Parathyroid adenoma (tissue), 2 donors: Measurements from ENCODE around the gene MRGPRD.

Experiments used
- H2AFZ ChIP-seq: fragments of 300-600 bp; sonication (generic); one replicate; pipeline ENCODE4 v1.7.0; 2017; ENCODE audit warnings: antibody characterized with exemption, mild to moderate bottlenecking
- H3K27ac ChIP-seq: fragments of 300-600 bp; sonication (generic); one replicate; pipeline ENCODE4 v1.7.0; 2017
- H3K27me3 ChIP-seq: fragments of 300-600 bp; sonication (generic); one replicate; pipeline ENCODE4 v1.7.0; 2017; ENCODE audit warnings: low read length; ENCODE audit not compliant: control insufficient read depth, insufficient read depth
- H3K36me3 ChIP-seq: fragments of 300-600 bp; sonication (generic); one replicate; pipeline ENCODE4 v1.7.0; 2017; ENCODE audit warnings: low read length; ENCODE audit not compliant: control insufficient read depth, insufficient read depth
- H3K4me1 ChIP-seq: fragments of 300-600 bp; sonication (generic); one replicate; pipeline ENCODE4 v1.7.0; 2017; ENCODE audit warnings: control low read depth
- H3K4me2 ChIP-seq: fragments of 300-600 bp; sonication (generic); one replicate; pipeline ENCODE4 v1.7.0; 2017; ENCODE audit warnings: low read length
- H3K4me3 ChIP-seq: fragments of 300-600 bp; sonication (generic); one replicate; pipeline ENCODE4 v1.7.0; 2017; ENCODE audit warnings: low read depth, low read length
- H3K79me2 ChIP-seq: fragments of 300-600 bp; sonication (generic); one replicate; pipeline ENCODE4 v1.7.0; 2017; ENCODE audit warnings: control low read depth
- H3K9ac ChIP-seq: fragments of 300-600 bp; sonication (generic); one replicate; pipeline ENCODE4 v1.7.0; 2017; ENCODE audit warnings: mild to moderate bottlenecking
- H3K9me3 ChIP-seq: fragments of 300-600 bp; sonication (generic); one replicate; pipeline ENCODE4 v1.7.0; 2017; ENCODE audit warnings: low read length; ENCODE audit not compliant: control insufficient read depth
- TF ChIP-seq, protein P1 (sequence below): fragments of 300-600 bp; sonication (generic); IDR thresholded peaks from one replicate; pipeline ENCODE4 v1.7.0; 2017; ENCODE audit warnings: antibody characterized with exemption, mild to moderate bottlenecking
- donor health status: primary hyperparathyroidism.

The MRGPRD gene

DNA sequence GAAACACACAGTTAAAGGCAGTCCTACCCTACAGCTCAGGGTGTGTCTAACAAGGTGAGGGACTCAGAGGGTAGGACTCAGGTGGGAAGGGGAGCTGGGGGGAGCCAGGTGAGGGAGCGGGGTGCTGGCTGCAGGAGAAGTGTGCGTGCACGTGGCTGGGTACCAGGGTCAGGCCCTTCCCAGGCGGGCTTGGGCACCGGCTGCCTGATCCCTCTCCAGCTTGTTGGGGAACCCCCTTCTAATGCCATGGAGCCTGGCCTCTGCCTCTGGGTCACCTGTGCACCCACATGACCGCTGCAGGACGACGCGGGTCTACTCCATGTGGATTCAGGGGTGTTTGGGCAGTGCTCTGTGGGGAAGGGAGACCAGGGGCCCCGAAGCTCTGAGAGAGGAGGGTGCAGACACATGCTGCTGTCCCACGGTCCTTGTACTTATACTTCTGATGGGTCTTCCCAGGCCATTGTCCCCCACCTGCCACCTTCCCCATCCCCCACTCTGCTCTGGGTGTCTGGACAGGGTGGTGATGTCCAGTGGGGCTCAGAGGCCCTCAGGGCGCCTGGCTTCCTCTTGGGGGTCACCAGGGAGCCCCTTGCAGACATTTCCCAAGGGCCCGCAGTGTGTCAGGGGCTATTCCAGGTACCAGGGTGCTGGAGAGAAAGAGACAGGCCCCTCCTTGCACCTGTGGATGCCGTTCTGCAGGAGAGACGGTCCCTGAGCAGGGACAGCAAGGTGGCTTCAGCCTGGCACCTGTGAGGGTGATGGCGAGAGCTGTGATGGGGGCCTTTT lies 10.4 kb upstream of the MRGPRD start:
- Histone ChIP-seq H3K9me3 (no peaks in the 10 kb centered on the region), H3K27me3 (no peaks in the 10 kb centered on the region)

DNA sequence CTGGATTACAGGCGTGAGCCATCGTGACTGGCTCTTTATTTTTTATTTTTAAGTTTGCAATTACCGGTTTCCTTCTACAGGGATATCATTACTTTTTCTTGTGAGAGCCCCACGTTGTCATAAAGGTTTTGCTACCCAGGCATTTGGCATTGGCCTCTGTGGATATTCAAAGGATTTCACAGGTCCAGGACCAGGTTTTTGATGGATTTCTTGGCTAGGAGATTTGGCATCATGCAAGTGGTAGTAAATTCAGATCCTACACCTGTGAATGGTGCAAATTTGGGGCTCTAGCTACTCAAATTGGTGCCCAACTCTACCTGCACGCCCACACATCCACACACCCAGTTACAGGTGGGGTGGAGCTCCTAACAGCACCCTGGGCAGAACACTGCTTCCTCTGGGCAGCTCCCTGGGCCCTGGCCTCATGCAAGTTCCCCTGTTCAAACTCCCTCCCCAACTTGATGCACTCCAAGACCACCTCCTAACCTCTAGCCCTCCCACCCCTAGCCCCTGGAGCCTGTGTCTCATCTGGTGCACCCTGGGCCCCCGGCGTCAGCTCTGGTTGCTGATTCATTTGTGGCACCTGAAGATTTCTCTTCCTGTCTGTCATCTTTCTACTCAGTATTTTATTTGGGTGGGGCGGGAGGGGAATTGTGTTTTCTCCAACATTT lies 9.3 kb upstream of the MRGPRD start:
- Histone ChIP-seq H3K36me3 (no peaks in the 10 kb centered on the region), H3K4me3 (no peak overlapping the region), H2AFZ (no peak overlapping the region), H3K9me3 (no peaks in the 10 kb centered on the region), H3K79me2 (no peaks in the 10 kb centered on the region), H3K4me2 (no peak overlapping the region), H3K27ac (no peak overlapping the region), H3K27me3 (no peaks in the 10 kb centered on the region), H3K9ac (no peak overlapping the region), H3K4me1 (no peaks in the 10 kb centered on the region)
- TF ChIP-seq, protein P1, sequence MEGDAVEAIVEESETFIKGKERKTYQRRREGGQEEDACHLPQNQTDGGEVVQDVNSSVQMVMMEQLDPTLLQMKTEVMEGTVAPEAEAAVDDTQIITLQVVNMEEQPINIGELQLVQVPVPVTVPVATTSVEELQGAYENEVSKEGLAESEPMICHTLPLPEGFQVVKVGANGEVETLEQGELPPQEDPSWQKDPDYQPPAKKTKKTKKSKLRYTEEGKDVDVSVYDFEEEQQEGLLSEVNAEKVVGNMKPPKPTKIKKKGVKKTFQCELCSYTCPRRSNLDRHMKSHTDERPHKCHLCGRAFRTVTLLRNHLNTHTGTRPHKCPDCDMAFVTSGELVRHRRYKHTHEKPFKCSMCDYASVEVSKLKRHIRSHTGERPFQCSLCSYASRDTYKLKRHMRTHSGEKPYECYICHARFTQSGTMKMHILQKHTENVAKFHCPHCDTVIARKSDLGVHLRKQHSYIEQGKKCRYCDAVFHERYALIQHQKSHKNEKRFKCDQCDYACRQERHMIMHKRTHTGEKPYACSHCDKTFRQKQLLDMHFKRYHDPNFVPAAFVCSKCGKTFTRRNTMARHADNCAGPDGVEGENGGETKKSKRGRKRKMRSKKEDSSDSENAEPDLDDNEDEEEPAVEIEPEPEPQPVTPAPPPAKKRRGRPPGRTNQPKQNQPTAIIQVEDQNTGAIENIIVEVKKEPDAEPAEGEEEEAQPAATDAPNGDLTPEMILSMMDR = no peak

More for the DNA sequence above, 10.4 kb upstream of the MRGPRD start:
- H3K79me2 ChIP-seq = no peaks in the 10 kb centered on the region
- H3K4me1 ChIP-seq = no peaks in the 10 kb centered on the region
- no peak overlapping the region for H3K4me2 ChIP-seq
- H3K27ac ChIP-seq = no peak overlapping the region
- H2AFZ ChIP-seq = no peak overlapping the region
- no peak overlapping the region for H3K9ac ChIP-seq
- no peak overlapping the region for H3K4me3 ChIP-seq
- TF ChIP-seq, protein P1 = no peak
- no peaks in the 10 kb centered on the region for H3K36me3 ChIP-seq

DNA sequence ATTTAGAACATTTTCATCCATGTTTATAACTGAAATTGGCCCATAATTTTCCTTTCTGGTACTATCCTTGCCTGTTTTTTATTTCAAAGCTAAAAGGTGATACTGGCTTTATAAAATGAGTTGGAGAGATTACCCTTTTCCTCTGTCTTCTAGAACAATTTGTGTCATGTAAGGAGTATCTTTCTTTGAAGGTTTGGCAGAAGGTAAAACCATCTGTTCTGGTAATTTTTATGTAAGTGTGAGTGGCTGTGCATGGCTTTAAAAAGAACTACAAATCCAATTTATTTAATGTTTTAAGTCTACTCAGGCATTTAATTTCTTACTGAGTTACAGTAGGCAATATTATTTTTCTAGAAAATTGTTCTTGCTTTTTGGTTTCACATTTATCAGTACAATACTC lies 7.7 kb upstream of the MRGPRD start:
- Histone ChIP-seq H2AFZ (no peak overlapping the region), H3K4me2 (no peak overlapping the region), H3K4me3 (no peak overlapping the region), H3K27me3 (no peaks in the 10 kb centered on the region), H3K79me2 (no peaks in the 10 kb centered on the region), H3K4me1 (no peaks in the 10 kb centered on the region), H3K27ac (no peak overlapping the region), H3K9me3 (no peaks in the 10 kb centered on the region), H3K9ac (no peak overlapping the region), H3K36me3 (no peaks in the 10 kb centered on the region)
- TF ChIP-seq, protein P1 = no peak

DNA sequence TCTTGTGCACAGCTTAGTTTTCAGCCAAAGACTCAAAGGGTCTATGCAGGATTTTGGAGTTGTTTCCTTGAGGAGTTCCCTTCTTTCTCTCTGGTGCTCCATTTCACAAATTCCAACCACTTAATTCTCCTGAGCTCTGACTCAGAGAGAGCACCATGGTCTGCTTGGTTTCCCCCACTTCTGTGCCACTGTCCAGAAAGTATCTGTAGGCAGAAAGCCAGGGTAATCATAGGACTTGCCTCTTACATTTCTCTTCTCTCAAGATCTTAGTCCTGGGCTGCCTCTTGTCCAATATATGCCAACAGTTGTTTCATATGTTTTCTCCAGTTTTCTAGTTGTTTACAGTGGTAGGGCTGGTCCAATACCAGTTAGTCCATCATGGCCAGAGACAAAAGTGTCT lies 6.4 kb upstream of the MRGPRD start:
- TF ChIP-seq, protein P1 = no peak
- Histone ChIP-seq H3K4me3 (no peak overlapping the region), H2AFZ (no peak overlapping the region), H3K27me3 (no peaks in the 10 kb centered on the region), H3K27ac (no peak overlapping the region), H3K9ac (no peak overlapping the region), H3K4me1 (no peaks in the 10 kb centered on the region), H3K4me2 (no peak overlapping the region), H3K79me2 (no peaks in the 10 kb centered on the region), H3K9me3 (no peaks in the 10 kb centered on the region), H3K36me3 (no peaks in the 10 kb centered on the region)
